ENCODE data around the gene PIK3C3.

PIK3C3 gene

DNA sequence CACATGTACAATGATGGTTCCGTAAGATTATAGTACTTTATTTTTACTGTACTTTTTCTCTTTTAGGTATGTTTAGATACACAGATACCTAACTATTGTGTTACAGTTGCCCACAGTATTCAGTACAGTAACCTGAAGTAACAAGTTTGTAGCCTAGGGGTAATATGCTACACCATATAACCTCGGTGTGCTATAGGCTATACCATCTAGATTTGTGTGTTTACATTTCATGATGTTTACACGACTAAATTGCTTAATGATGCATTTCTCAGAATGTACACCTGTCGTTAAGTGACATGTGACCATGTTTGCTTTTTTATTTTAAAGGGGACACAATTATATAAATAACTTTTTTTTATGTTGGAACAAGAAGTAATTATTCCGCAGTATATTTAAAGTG is 34.5 kb downstream of the PIK3C3 start:
- Histone ChIP-seq H3K27me3 (ENCODE audit: low read length) (no peaks in the 10 kb centered on the region), H2AFZ (ENCODE audit: low read depth, low read length, severe bottlenecking) (no peak overlapping the region), H3F3A (ENCODE audit: insufficient read depth) (no peaks in the 10 kb centered on the region), H3K9ac (ENCODE audit: low read length) (no peak overlapping the region), H3K9me2 (replicated peaks; ENCODE audit: insufficient read depth, low read length) (no peaks in the 10 kb centered on the region), H3K79me2 (ENCODE audit: insufficient read depth, low read length) (0 out of 2 replicates have a peak, but pooled peaks cover 4% of the 10 kb centered on the region), H3K36me3 (ENCODE audit: low read length) (peaks cover 44% of the 10 kb centered on the region; the same call in 1 of the 2 replicates), H3K4me2 (ENCODE audit: low read depth, low read length, poor library complexity, severe bottlenecking) (no peak overlapping the region), H3K27ac (ENCODE audit: low read depth, low read length) (no peak overlapping the region), H3K4me3 (ENCODE audit: insufficient read depth, low read length, poor library complexity, severe bottlenecking) (no peak overlapping the region), H3K9me3 (ENCODE audit: insufficient read depth, low read length) (no peaks in the 10 kb centered on the region), H4K20me1 (ENCODE audit: low read depth, low read length) (no peaks in the 10 kb centered on the region)
- TF ChIP-seq EZH2phosphoT487 (conservative IDR thresholded peaks at IDR 0.05; ENCODE audit: low read length), result no peak
- TF ChIP-seq, protein P1, sequence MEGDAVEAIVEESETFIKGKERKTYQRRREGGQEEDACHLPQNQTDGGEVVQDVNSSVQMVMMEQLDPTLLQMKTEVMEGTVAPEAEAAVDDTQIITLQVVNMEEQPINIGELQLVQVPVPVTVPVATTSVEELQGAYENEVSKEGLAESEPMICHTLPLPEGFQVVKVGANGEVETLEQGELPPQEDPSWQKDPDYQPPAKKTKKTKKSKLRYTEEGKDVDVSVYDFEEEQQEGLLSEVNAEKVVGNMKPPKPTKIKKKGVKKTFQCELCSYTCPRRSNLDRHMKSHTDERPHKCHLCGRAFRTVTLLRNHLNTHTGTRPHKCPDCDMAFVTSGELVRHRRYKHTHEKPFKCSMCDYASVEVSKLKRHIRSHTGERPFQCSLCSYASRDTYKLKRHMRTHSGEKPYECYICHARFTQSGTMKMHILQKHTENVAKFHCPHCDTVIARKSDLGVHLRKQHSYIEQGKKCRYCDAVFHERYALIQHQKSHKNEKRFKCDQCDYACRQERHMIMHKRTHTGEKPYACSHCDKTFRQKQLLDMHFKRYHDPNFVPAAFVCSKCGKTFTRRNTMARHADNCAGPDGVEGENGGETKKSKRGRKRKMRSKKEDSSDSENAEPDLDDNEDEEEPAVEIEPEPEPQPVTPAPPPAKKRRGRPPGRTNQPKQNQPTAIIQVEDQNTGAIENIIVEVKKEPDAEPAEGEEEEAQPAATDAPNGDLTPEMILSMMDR (IDR thresholded peaks at IDR 0.05; ENCODE audit: insufficient read depth, low read length, poor library complexity, severe bottlenecking), result no peak

DNA sequence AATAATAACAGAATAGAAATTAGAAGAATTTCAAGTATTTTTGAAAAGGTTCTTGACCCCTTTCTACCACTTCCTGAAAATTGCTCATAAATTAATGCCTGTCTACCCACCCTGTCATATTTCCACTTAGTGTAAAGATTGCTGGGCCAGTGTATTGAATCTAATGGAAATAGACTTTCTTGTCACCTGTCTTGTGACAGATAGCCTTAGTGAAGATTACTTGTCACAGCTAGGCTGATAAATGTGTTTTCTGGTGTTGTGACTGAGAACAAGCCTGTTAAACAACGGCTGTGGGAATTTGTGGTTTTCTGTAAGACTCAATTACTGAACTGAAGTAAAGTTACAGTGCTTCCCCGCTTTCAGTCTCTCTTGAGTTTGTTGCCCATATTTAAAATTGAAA is 37.0 kb downstream of the PIK3C3 start:
- Histone ChIP-seq H2AFZ (ENCODE audit: low read depth, low read length, severe bottlenecking) (no peak overlapping the region), H3K4me2 (ENCODE audit: low read depth, low read length, poor library complexity, severe bottlenecking) (no peak overlapping the region), H3K9me3 (ENCODE audit: insufficient read depth, low read length) (no peaks in the 10 kb centered on the region), H3K36me3 (ENCODE audit: low read length) (peaks cover 50% of the 10 kb centered on the region; the same call in 1 of the 2 replicates), H3K27ac (ENCODE audit: low read depth, low read length) (no peak overlapping the region), H3K9ac (ENCODE audit: low read length) (no peak overlapping the region), H3K27me3 (ENCODE audit: low read length) (no peaks in the 10 kb centered on the region), H3K9me2 (replicated peaks; ENCODE audit: insufficient read depth, low read length) (no peaks in the 10 kb centered on the region), H3K79me2 (ENCODE audit: insufficient read depth, low read length) (no peaks in the 10 kb centered on the region), H3K4me3 (ENCODE audit: insufficient read depth, low read length, poor library complexity, severe bottlenecking) (no peak overlapping the region), H4K20me1 (ENCODE audit: low read depth, low read length) (no peaks in the 10 kb centered on the region), H3F3A (ENCODE audit: insufficient read depth) (no peaks in the 10 kb centered on the region)
- TF ChIP-seq EZH2phosphoT487 (conservative IDR thresholded peaks at IDR 0.05; ENCODE audit: low read length), result no peak
- TF ChIP-seq, protein P1 (IDR thresholded peaks at IDR 0.05; ENCODE audit: insufficient read depth, low read length, poor library complexity, severe bottlenecking), result no peak

DNA sequence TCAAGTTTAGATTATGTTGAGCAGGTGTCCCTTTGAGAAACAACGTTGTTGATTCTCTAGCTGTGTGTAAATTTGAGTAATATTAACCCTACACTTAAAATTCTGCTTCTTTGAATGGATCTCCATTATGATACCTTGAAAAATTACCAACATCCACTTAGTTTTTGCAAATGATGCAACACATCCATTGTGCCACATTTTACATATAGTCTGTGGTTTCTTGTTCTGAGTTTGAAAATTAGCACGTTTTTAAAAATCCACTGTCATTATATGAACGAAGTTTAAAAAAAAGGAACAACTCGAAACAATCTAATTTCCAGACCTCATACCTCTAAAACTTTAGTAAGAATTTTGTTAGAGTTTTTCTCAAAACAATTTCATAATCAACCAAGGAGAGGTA is 37.7 kb downstream of the PIK3C3 start:
- Histone ChIP-seq H2AFZ (ENCODE audit: low read depth, low read length, severe bottlenecking) (no peak overlapping the region), H3K79me2 (ENCODE audit: insufficient read depth, low read length) (no peaks in the 10 kb centered on the region), H3F3A (ENCODE audit: insufficient read depth) (no peaks in the 10 kb centered on the region), H3K27ac (ENCODE audit: low read depth, low read length) (no peak overlapping the region), H3K27me3 (ENCODE audit: low read length) (no peaks in the 10 kb centered on the region), H3K36me3 (ENCODE audit: low read length) (peaks cover 56% of the 10 kb centered on the region; the same call in 1 of the 2 replicates), H3K9ac (ENCODE audit: low read length) (no peak overlapping the region), H3K9me3 (ENCODE audit: insufficient read depth, low read length) (no peaks in the 10 kb centered on the region), H3K9me2 (replicated peaks; ENCODE audit: insufficient read depth, low read length) (no peaks in the 10 kb centered on the region), H3K4me3 (ENCODE audit: insufficient read depth, low read length, poor library complexity, severe bottlenecking) (no peak overlapping the region), H3K4me2 (ENCODE audit: low read depth, low read length, poor library complexity, severe bottlenecking) (no peak overlapping the region), H4K20me1 (ENCODE audit: low read depth, low read length) (no peaks in the 10 kb centered on the region)
- TF ChIP-seq, protein P1 (IDR thresholded peaks at IDR 0.05; ENCODE audit: insufficient read depth, low read length, poor library complexity, severe bottlenecking), result no peak
- no peak for TF ChIP-seq EZH2phosphoT487 (conservative IDR thresholded peaks at IDR 0.05; ENCODE audit: low read length)
